ENCODE measurements around the gene H2BW2.
"Not testable (repeated sequence)": the region's sequence is repeated elsewhere in the genome, so short reads cannot be mapped to it uniquely, and the experiment has no call there.

The H2BW2 gene

GRCh38 chrX:104041003-104041402 lies 1.2 kb downstream of the H2BW2 start:
- H3K4me3 ChIP-seq (ENCODE audit: low read depth, low read length) = no peak overlapping the region
- no peak for DNase-seq (ENCODE audit: low read depth)
- no peak for TF ChIP-seq CTCF (IDR thresholded peaks at IDR 0.05; ENCODE audit: low read depth, low read length, missing control alignments)

GRCh38 chrX:104045642-104046041 lies 5.9 kb downstream of the H2BW2 start:
- TF ChIP-seq CTCF (IDR thresholded peaks at IDR 0.05; ENCODE audit: low read depth, low read length, missing control alignments) = no peak
- H3K4me3 ChIP-seq (ENCODE audit: low read depth, low read length) = no peak overlapping the region
- no peak for DNase-seq (ENCODE audit: low read depth)

- no peak for DNase-seq (ENCODE audit: low read depth)
- no peak for TF ChIP-seq CTCF (IDR thresholded peaks at IDR 0.05; ENCODE audit: low read depth, low read length, missing control alignments)
These were observed 7.4 kb downstream of the H2BW2 start for GRCh38 chrX:104047171-104047570.

GRCh38 chrX:104054956-104055355 lies 15.2 kb downstream of the H2BW2 start:
- not testable (repeated sequence) for H3K4me3 ChIP-seq (ENCODE audit: low read depth, low read length); DNase-seq (ENCODE audit: low read depth)

More at GRCh38 chrX:104047171-104047570, 7.4 kb downstream of the H2BW2 start:
- no peak overlapping the region for H3K4me3 ChIP-seq (ENCODE audit: low read depth, low read length)

GRCh38 chrX:104062636-104063035 lies 22.9 kb downstream of the H2BW2 start:
- not testable (repeated sequence) for H3K4me3 ChIP-seq (ENCODE audit: low read depth, low read length)

GRCh38 chrX:104075778-104076445 lies 36.2 kb downstream of the H2BW2 start, which contains the start of gene TMSB15C:
Gene TMSB15C, minus strand, starts transcription at chrX:104076236.
- DNase-seq (ENCODE audit: low read depth); H3K4me3 ChIP-seq (ENCODE audit: low read depth, low read length): not testable (repeated sequence)

More at GRCh38 chrX:104062636-104063035, 22.9 kb downstream of the H2BW2 start:
- DNase-seq (ENCODE audit: low read depth) = not testable (repeated sequence)

- DNase-seq (ENCODE audit: low read depth); H3K4me3 ChIP-seq (ENCODE audit: low read depth, low read length): not testable (repeated sequence)
These were observed 38.1 kb downstream of the H2BW2 start for GRCh38 chrX:104077854-104078253.

- TF ChIP-seq CTCF (IDR thresholded peaks at IDR 0.05; ENCODE audit: low read depth, low read length, missing control alignments) = no peak
- DNase-seq (ENCODE audit: low read depth) = no peak
- H3K4me3 ChIP-seq (ENCODE audit: low read depth, low read length) = no peak overlapping the region
These were observed 44.3 kb downstream of the H2BW2 start for GRCh38 chrX:104084063-104084462.

- no peak overlapping the region for H3K4me3 ChIP-seq (ENCODE audit: low read depth, low read length)
- no peak for DNase-seq (ENCODE audit: low read depth)
- TF ChIP-seq CTCF (IDR thresholded peaks at IDR 0.05; ENCODE audit: low read depth, low read length, missing control alignments) = no peak
These were observed 45.0 kb downstream of the H2BW2 start for GRCh38 chrX:104084534-104085277.
